ENCODE measurements around the gene GNAQ.
A peak's percentile ranks its signal among the peaks of the same experiment; 100 is the strongest.

GNAQ gene

DNA sequence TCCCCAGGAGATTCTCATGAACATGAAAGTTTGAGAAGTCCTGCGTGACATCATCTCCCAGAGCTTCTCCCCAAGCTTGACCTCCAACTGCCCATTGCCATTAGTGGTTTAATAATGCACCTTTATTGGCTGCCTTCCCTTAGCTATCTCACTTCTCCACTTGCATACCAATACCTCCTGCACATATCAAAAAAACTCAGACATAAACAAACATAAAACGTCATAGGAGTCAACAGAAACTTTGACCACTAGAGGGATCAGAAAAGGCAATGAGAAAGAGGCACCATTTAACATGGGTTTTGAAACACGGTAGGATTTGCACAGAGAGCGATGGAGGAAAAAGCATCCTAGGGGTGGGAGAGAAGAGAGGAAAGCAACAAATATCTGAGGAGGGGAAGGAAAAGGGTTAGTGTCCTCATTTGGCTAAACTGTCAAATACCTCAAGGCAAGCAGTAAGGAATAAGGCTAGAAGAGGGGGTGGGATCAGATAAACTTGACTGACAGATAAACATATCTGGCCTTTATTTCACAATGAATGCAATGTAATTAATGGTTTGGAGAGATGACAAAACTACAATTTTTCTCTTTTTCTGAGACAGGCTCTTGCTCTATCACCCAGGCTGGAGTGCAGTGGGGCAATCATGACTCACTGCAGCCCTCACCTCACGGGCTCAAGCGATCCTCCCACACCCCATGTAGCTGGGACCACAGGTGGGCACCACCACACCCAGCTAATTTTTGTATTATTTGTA is 27.0 kb downstream of the GNAQ start:
- no peak for DNase-seq

DNA sequence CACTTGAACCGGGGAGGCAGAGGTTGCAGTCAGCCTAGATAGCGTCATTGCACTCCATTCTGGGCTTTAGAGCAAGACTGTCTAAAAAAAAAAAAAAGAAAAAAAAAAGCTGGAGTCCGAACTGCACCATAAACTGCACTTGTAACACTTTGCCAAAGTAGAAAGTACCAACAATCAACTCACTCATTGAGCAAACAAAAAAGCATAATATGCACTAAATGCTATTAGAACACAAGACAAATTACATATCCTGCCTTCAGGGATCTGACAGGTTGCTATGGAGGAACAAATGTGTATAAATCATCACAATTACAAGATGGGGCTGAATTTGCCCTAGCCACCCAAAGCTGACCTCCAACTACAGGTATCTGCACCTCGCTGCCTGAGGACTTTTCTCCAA is 27.9 kb downstream of the GNAQ start:
- no peak for DNase-seq

DNA sequence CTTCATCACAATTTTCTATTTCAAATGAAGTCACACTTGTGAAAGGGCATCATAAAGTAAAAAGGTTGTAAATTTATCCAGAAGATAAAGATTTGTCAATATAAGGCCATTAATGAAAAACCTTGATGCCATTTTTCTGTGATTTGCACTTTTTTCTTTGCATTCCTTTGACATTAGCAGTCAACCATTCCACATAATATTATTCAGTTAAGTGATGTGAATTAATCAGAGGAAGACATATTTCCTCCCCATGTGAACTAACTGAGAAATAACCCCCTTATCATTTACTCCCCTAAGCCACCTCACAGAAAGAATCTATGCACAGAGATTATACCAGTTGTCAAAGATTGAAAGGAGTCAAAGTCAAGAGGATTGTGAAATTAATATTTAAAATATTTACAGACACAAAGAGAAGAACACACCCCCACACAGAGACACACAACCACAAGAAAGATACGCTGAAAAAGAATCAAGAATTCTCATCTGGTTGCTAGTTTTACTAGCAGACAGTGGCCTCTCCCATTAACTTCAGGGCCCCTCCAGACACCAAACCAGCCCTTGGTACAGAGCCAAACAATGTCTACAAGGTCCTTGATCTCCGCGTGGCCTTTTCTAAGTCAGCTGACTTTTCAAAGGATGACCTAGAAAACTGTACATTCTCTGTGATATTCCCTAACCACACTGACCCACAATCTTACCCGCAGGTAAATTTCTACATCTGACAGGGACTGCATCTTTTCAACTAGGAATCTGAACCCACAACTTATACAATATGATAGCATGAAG is 29.5 kb downstream of the GNAQ start:
- DNase-seq, result no peak

DNA sequence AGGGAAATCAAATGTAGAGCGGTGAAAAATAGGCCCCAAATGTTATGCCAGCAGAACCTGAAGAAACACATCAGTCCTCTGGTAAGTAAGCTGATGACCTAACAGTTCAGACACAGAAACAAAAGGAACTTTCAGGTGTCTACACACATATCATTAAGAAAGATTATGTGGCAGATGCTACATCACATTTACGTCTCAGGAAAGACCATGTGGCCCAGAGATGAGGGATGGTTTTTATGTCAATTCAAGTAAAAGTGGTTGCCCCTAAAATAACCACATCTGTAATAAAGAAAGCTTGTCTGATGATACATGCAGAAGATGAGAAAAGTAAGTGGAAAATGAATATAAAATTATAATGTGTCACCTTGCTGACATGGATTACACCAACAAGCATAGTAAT is 31.4 kb downstream of the GNAQ start:
- no peak for DNase-seq

DNA sequence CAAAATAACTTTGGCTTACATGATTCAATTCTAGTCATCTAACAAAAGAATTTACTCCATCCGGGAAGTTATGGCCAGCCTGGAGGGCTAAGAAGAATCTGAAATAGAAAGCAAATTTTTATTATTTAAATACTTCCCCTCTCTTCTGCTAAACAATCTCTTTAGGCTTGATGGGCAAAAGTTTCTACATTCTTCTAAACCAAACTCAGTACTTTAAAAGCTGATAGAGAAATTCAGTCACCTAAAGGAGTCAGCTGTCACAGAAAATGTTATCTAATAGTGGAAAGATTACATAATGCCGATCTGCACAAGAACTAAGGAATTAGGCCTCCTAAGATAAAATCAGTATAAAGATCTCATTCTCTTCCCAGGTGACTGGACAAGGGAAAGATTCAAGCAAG is 32.4 kb downstream of the GNAQ start:
- DNase-seq, result no peak

DNA sequence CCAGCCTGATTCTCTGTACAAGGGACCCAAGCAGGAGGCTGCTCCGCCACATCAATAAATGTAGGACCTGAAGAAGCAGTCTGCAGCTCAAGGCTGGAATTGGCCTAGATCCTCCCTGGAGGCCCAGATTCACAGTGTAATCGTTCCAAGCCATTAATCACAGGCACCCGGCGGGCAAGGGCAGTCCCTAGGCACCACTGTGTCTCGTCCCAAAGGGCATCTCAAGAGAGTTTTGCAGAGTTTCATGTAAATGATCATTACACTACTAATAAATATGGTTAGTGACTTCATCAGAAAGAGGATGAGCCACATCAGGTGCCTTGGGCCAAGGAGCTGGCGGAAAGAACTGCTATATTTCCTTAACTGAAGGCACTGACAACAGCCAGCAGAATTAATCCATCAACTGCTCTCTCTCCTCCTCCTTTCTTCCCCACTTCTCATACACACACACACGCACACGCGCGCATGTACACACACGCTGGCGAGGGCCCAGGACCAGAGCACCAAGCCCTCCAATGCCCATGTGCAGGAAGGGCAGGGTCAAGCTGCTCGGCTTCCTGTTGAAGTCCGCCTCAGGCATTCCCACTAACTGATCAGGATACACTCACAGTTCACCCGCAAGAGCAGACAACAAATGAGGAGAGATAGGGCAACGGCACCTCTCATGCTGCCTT is 33.9 kb downstream of the GNAQ start:
- DNase-seq, result no peak

DNA sequence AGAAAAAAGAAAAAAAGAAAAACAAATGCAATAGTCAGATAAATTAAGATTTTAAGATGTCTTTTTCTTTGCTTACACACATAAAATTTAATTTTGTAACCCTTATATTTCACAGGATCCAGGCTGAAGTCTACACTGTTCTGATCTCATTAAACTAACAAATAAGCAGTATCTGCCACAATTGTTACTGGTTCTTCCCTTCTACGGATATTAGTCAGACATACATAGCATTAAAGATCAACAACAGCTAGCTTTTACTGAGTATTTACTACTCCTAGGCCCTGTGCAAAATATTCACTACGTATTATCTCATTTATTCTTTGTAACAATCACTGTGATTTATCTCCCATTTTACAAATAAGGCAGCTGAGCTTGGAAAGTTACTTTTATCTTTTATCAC is 34.9 kb downstream of the GNAQ start:
- no peak for DNase-seq

DNA sequence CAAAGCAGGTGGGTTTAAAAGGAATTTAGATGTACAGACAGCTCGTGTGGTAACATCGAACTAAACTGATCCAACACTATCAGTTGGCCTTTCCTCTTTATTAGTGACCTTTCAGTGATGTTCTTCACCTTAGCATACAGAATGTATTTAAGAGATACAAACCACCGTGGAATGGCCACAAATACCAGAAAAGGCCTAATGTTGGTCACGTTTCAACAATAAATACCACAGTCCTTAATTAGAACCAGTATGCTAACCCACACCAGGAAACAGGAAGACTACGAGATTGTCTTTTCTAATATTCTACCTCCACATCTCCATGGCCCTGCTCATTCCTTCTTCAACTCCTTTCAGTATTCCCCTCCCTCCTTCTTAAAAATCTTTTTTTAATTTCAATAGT is 40.4 kb downstream of the GNAQ start:
- no peak for DNase-seq

DNA sequence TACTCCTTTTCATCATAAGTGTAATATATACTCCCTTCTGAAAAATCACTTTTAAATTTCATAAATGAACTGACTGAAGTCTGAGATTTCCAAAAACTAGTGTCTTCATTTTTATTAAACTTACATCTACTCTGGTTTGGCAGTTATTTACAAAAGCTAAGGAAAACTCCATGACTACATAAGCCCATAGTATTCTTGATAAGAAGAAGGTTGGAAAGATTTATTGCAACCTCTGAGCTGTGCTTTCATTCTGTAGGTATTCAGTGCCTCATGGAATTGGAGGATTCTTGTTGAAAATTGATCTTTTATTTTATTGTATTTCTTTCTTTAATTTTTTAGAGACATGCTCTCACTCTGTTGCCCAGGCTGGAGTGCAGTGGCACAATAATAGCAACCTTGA is 41.7 kb downstream of the GNAQ start:
- DNase-seq, result no peak

DNA sequence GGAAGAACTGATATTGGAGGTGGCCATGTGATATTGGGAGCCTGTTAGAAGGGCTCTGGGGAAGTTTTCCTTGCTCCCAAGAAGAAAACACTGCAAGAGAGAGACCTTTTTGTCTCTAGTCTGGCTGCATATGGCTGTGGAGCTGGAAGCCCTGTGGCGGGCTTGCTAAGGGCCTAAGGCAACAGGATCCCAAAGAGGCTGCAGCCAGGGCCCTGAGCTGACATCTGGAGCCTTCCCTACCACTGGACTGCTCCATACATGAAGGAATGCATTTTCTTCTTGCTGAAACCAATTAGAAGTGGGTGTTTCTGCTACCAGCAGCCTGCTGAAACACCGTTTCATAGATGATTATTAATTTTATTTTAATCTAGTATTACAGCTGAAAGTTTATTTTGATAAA is 42.2 kb downstream of the GNAQ start:
- no peak for DNase-seq

DNA sequence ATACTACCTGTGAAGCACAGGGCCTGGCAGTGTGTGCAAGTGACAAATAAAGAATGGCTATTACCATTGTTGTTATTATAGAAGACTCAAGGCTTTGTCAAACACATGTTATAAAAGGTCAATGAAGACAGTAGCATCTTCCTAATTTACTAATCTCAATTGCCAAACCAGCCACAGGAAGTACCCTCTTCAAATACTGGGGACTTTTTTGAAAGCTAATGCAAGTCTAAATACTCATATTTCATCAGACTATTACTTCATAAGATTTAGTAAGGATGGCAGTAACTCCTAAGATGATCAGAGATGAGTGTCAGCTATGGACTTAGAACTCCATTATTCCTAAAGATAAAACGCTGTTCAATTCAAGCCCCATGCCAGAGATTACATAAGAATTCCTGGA is 43.0 kb downstream of the GNAQ start:
- DNase-seq, result no peak

DNA sequence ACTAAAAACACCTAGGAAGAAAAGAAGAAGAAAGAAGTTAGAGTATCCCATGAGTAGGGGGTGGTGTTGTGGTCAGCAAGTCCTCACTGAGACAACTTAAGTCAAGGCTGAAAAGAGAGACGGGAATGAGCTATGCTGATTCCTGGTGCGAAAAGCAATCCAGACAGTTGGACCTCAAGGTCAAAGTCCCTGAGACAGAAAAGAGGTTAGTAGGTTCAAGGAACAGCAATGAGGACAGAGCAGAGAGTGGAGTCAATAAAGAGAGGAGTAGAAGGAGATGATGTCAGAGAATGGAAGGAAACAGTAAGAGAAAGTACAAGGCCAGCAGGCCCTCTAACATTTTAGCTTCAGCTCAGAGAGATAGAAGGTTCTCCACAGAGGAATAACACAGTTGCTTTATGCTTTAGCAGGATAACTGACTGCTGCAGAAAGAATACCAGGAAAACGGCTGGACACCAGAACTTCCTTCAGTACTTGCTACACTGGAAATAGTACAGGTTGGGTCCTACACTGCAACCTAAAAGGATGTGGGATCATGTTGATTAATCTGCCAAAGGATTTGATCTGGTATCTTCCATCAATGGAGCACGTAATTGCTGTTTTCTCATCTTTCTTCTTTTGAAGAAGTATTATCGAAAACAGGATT is 43.6 kb downstream of the GNAQ start:
- no peak for DNase-seq

DNA sequence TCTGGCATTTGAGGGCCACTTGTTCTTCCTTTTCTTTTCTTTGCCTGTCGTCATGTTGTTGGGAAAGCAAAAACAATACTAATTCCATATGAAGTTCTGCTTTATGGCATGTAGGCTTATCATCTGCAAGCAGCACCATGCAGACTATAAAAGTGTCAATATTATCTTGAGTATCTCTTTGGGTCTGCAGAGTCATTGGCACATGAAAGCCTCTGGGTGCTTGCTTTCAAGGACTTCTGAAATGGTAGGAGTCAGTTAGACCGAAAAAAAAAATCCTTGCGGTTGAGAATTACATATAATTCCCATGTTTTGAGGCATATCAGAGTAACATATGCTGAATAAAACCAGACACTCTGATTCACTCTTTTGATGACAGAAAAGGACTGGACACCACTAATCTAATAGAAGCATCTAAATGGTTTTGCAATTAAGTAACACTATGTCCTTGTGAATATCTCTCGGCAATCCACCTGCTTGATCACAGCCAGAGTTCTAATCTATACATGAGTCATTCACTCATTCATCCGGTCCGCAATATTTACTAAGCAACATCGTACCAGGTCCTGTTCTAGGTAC is 44.4 kb downstream of the GNAQ start:
- no peak for DNase-seq

DNA sequence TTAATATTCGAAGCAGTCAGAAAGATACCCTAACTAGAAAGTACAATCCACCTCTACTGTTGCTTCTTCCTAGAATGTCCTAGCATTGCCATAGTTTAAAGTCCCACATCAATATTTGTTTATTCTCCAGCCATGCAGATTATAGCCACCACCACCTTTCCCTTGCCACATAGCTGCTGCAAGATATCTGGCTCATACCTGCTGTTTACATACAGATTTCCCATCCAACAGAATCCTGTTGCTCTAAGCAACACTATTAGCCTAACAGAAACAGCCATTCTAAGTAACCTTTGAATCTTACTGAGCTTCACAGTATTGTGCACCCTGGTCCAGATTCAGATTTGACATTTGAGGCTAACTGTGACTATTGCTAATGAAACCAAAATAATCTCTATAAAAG is 45.6 kb downstream of the GNAQ start:
- DNase-seq, result no peak

DNA sequence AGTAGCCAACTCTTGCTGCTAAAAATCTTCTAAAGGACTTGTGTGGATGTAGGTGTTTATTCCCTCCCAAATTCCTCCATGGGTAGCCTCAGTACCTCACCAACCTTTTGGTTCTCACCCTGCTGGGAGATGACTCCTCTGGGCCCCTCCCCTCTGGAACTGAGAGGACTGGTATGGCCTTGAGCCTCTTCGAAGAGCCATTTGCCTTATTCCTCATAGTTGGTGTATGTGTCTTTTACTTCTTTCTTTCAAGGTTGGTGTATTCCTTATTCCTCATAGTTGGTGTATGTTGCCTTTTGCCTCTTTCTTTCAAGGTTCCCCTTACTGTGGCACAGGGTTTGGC is 48.3 kb downstream of the GNAQ start:
- DNase-seq, result no peak

DNA sequence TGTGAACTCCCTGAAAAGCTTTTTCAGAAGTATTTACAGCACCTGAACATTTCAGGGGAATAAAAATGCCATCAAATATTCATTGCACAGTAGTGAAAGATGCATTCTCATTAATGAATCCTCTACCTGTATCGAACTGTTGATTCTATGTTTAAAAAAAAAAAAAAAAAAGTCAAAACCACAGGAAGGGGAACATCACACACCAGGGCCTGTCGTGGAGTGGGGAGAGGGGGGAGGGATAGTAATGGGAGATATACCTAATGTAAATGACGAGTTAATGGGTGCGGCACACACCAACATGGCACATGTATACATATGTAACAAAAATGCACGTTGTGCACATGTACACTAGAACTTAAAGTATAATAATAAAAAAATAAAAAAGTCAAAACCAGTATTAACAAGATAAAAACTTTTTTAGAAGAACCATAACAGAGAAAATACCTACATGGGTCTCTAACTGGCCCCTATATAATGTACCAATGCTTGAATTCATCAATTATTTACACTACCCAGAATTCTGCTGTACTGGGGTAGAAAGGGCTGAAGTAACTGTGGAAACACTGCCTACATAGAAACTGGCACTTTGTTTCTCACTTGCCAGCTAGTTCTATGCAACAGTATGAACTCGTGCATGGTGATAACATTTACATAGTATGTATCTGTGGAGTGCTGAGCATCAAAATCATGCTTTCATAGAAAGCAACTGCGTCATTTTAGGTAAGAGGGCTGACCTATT is 48.9 kb downstream of the GNAQ start:
- DNase-seq, result no peak

DNA sequence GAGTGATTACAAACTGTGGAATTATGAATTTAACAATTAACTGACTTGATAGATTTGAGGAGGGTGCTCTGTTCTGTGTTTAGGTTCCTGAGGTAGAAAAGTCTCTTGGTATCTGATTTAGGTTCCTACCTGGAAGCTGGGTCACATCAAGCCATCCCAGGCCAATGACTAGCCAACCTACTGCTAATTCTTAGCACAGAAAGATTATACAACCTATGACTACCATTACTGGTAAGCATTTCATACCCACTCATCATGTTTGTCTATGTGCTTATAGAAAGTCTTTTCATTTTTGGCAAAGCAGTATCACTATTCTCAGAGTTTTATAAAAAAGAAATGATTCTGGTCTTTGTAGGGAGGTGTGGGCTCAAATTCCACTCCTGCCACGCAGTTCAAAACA is 49.7 kb downstream of the GNAQ start:
- DNase-seq, result no peak

DNA sequence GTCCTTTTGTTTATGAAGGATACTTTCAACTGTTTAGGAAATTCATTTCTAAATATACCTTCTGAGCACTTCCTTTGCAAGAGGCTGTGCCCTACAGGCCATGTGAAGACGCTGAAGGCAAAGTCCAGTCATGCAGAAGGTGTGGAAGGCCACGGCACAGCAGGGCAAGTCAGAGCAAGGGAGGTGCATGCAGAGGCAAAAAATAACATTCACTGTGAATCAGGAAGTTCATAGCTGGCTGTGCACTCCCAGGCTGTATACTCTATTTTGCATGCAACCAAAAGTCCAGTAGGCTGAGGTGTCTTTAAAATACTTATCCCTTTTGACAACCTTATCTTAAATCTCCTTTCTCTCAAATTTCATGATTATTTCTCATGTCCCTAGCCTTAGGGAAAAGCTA is 50.3 kb downstream of the GNAQ start:
- peak in 1 of 56 donors; percentile 10 for DNase-seq

DNA sequence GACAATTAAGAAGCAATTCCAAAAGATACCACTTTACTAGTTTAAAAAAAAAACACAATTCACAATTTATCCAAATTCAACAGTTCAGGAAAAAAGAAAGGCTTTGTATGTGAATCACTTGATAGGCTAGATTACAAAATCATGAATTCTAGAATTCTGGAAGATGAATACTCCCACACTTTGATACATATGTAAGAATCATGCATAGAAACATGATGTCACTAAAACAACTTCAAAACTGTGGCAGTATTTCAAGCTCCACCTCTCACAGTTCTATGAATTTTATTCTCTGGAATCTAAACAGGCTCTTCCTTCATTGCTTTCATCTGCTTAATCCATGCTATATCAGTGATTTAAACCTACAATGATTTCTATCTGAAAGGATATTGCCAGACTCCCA is 51.0 kb downstream of the GNAQ start:
- no peak for DNase-seq

DNA sequence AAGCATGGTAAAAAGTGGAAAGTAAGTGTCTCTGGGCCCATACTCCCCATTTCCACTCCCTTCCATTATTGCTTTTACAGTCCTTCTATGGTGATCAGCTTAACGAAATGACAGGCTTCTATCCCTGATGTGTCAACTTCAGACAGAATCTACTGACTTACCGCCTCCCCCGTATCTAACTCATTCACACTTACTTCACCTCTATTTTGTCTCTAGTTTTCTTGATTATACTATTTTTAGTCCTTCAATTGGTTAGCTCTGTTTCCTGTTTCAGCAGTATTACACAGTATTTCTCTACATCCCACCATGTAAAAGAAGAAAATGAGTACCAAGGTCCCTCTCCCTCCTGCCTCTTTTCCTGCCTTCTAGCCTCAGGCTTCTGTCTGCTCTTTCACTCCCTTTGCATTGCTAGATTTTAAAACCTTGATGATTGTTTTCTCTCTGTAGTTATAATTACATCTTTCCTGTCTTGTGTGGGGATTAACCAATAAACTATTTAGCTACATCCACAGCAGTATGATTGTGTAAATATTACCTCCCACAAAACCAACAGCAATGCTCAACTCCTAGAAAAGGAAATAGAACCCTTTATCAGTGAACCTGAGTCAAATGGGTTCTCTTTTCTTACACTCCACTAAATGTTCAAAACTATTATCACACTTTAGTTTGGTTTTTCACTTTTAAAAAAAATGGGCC is 53.4 kb downstream of the GNAQ start:
- no peak for DNase-seq

All from nucleus accumbens (tissue), 56 donors.